ENCODE measurements around the gene EIF4G2. TPM values are rescaled to one million over a fixed set of nuclear protein-coding genes. Genes with fewer than 3 reads are reported as not detected.

EIF4G2 gene
- total and polyA plus RNA-seq, 10 of the 15 experiments (the other 5 are each of a cell fraction or from before 2014, with no cell fraction given): 210 to 1,104 (median 713) TPM

GRCh38 chr11:10829139-10829538 is 20.4 kb upstream of the EIF4G2 start:
- no peak overlapping the region for H2AFZ ChIP-seq (ENCODE audit: control insufficient read depth, low read depth, low read length)
- SMC1A ChIA-PET (ENCODE audit: uncharacterized antibody, unreplicated experiment): interaction anchor here (0.7 kb wide), 1 partner anchor 326 kb away, joined by 3 read pairs; no protein-coding TSS in a partner anchor
- no peaks in the 10 kb centered on the region for H4K20me1 ChIP-seq (ENCODE audit: control insufficient read depth, insufficient read depth)
- no peak overlapping the region for H3K4me2 ChIP-seq (ENCODE audit: control insufficient read depth, insufficient read depth)
- H3K27me3 ChIP-seq (replicated peaks in 1 of 2; ENCODE audit: control insufficient read depth in 2 of 2, insufficient read depth in 2 of 2, low read length in 1 of 2): no peaks in the 10 kb centered on the region
- WGBS (ENCODE audit: insufficient coverage, insufficient replicate concordance, low lambda C conversion rate, missing lambda C conversion rate): 70% methylated on average over 4 of the region's 4 CpGs
- in situ Hi-C loops (cut with MboI): no loop called here
- H3K9ac ChIP-seq (ENCODE audit: control insufficient read depth, insufficient read depth, low read length): no peak overlapping the region
- RAD21 ChIA-PET (ENCODE audit: unreplicated experiment): interaction anchor here (1.4 kb wide), 1 partner anchor 20 kb away, joined by 3 read pairs; the partner anchor contains the start of gene EIF4G2
- H3K27ac ChIP-seq (ENCODE audit: control insufficient read depth, insufficient read depth): no peak overlapping the region
- H3K79me2 ChIP-seq (ENCODE audit: control insufficient read depth, insufficient read depth, low read length): no peaks in the 10 kb centered on the region
- CTCF ChIA-PET: no interaction called here
- H3K4me1 ChIP-seq (ENCODE audit: control insufficient read depth, insufficient read depth, low read length): peaks cover 8% of the 10 kb centered on the region; the same call in 1 of the 2 replicates
- H3K4me3 ChIP-seq: no peak overlapping the region
- no TSS peak for BruUV-seq (replicated peaks)
- POLR2A ChIA-PET: no interaction called here
- no peaks in the 10 kb centered on the region for H3K9me3 ChIP-seq (replicated peaks; ENCODE audit: control insufficient read depth, insufficient read depth, low read length)
- no peaks in the 10 kb centered on the region for H3K36me3 ChIP-seq (ENCODE audit: control insufficient read depth in 2 of 2, insufficient read depth in 2 of 2, low read length in 1 of 2)
- no peak for FAIRE-seq
- DNase-seq (ENCODE audit: low read depth, low spot score): no peak
- intact Hi-C loops (cut with micrococcal nuclease; ENCODE audit: unreplicated experiment): no loop called here
- no peak for ATAC-seq
- no peak for TF ChIP-seq ZBED1 (IDR thresholded peaks at IDR 0.05; ENCODE audit: borderline replicate concordance)
- TF ChIP-seq ZBTB4 (CRISPR knock-in tag; IDR thresholded peaks at IDR 0.05): no peak
- TF ChIP-seq CUX1 (IDR thresholded peaks at IDR 0.05; ENCODE audit: insufficient replicate concordance, low read depth, low read length): no peak
- TF ChIP-seq SUPT20H (IDR thresholded peaks at IDR 0.05; ENCODE audit: borderline replicate concordance, control insufficient read depth, low read depth, low read length): no peak
- TF ChIP-seq ATF3 (IDR thresholded peaks at IDR 0.05; ENCODE audit: borderline replicate concordance, extremely low read depth, low read depth, low read length): no peak
- no peak for TF ChIP-seq CBX5 (IDR thresholded peaks at IDR 0.05; ENCODE audit: low read depth)
- TF ChIP-seq CHD1 (IDR thresholded peaks at IDR 0.05; ENCODE audit: low read depth, low read length): no peak
- TF ChIP-seq ASH2L (IDR thresholded peaks at IDR 0.05; ENCODE audit: borderline replicate concordance, low read depth): no peak
- no peak for TF ChIP-seq STAT1 (conservative IDR thresholded peaks at IDR 0.05)
- TF ChIP-seq MLLT1 (IDR thresholded peaks at IDR 0.05): no peak

Data from GM12878 (cell line).